SHP77 (cell line): ENCODE results near the gene SUCO.

Experiments used
- DNase-seq, 2 experiments: peaks; one replicate each; lab custom pipeline; 2025; lab: John Stamatoyannopoulos, UW

SUCO gene

DNA sequence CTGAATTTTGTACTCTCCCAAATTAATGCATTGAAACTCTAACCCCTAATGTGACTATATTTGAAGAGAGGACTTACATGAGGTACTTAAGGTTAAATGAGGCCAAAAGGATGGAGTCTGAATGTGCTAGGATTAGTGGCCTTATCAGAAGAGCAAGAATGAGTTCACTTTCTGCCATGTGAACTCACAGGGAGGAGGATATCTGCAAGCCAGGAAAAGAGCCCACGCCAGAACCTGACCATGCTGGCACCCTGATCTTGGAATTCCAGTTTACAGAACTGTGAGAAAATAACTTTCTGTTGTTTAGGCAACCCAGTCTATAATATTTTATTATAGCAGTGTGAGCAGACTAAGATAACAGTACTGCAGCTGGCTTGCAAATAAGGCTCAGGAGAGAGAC lies 113.7 kb downstream of the SUCO start:
- no peak for DNase-seq

DNA sequence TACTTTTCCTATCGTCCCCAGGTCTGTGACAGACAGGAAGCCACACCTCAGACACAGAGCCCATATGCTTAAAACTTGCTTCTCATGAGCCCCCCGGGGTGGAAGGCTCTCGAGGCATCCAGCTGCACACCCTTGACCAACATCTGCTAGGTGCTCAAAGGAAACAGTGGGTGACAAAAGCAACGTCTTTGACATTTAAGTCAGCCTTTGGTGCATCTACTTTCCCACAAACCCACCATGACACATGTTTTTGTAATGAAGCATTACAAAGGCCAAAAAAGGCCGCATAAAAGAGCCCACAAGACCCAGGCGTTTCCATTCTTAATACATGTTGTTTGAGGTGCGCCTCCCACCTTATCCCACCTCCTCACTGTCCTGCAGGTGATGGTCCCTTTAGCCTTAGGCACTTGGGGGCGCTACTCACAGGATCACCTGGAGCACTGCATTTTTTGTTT lies 114.2 kb downstream of the SUCO start:
- DNase-seq, result no peak

DNA sequence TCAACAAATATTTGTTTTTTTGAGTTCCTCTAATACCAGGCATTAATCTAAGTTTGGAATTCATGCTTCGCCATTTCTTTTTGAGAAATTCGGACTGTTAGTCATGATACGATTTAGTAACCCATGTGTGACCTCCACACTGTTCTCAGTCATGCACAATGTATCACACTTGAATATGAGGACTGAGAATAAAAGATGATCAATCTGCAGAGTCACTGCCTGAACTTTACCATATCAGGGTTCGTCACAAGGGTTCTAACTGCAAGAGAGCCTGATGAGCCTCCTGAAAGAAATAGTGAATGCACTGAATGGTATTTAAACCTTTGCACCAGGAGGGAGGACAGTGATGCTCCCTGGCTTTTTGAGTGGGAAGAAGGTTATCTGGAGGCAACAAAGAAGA lies 115.0 kb downstream of the SUCO start:
- no peak for DNase-seq

DNA sequence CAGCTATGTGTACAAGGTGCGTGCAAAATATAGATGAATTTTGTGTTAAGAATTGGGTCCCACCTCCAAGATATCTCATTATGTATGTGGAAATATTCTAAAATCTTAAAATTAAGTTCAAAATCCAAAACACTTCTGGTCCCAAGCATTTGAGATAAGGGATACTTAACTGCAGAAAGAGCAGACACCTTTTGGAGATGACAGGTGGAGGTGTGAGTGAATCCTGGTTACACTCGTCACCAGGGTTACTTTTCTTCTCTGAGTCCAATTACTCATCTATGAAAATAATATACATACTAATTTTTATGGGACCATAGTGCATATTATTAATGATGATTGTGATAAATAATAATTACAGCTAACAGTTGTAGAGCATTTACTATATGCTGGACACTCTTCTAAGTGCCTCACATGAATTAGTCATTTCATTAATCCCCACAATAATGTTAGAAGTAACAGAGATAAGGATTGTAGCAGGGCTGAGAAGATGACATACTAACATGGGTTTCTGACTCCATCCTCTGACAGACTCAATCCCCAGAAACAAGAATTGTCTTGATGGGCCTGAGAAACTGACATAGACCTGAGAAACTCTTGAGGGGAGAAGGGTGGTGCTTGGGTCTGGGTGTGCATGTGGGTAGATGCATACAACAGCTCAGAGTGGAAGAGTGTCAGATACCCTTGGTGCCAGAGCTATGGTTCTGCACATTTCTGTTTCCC lies 117.7 kb downstream of the SUCO start:
- DNase-seq, result no peak

DNA sequence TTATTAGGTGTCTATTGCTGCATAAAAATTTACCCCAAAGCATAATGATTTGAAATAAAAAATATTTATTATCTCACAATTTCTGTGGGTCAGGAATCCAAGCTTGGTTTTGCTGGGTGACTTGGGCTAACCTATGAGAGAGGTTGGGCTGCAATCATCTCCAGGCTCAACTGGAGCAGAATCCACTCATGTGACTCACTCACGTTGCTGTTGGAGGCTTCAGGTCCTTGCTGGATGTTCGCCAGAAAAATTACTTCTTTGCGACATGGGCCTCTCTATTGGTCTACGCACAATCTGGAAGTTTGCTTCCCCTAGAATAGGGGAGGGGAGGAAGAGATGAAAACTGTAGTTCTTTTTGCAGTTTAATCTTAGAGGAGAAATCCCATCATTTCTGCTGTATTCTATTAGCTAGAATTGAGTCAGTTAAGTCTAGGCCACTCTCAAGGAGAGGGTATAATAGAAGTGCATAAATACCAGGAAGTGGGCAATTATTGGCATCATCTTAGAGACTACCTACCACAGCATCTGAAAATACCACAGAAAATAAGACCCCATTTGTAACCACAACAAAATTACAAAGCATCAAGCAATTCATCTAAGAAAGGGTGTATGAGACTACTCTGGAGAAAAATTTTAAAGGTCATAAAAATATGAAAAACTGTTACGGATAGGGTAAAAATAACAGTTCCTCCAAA lies 120.2 kb downstream of the SUCO start:
- no peak for DNase-seq

DNA sequence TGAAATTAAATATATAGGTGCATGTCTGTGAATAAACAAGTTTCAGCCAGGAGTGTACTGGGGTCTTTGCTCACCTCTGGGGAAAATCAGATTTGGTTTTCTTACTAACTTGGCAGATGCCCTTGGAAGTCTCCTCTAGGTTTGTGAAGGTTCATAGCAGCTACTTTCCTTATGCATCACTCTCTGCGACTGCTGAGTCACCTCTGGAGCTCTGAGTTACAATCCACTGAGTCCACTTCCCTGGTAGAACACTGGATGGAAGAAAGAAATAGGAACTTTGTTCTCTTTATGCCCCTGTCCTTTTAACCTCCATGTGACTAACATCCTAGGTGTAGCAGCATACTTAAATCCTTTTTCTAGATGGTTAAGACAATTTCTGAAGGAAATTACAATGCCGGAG lies 121.6 kb downstream of the SUCO start:
- no peak for DNase-seq

DNA sequence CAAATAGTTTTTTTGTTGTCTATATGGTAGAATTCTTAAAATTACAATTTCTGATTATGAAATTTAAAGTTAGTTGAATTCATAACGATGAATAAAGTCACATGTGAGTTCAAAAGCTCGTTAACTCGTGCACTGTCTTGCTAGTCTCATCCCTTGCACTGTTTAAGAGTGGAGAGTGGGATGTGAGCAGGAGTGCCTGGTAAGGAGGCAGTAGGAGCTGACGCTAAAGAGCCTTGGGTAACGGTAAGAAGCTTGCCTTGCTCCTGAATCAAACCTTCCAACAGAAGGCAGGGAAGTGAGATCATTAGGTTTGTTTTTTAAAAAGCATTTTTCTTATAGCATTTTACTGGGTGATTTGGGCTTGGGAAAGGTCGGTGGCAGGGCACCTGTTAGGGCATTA lies 123.6 kb downstream of the SUCO start:
- no peak for DNase-seq

DNA sequence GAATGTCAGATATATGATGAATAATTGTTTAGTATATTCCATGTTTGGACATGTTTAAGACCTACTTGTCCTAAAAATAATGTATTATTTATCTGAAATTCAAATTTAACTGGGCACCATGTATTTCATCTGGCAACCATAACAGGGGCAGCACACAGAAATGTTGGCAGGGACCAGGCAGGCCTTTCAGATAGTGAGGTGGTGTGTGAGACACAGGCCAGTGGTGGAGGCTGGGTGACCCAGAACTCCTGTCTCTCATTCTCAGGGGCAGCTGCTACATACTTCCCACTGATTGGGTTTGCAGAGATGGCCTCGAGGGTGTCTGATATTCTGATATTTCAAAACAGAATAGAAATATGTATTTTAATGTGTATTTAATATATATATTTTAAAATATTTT lies 124.6 kb downstream of the SUCO start:
- no peak for DNase-seq

DNA sequence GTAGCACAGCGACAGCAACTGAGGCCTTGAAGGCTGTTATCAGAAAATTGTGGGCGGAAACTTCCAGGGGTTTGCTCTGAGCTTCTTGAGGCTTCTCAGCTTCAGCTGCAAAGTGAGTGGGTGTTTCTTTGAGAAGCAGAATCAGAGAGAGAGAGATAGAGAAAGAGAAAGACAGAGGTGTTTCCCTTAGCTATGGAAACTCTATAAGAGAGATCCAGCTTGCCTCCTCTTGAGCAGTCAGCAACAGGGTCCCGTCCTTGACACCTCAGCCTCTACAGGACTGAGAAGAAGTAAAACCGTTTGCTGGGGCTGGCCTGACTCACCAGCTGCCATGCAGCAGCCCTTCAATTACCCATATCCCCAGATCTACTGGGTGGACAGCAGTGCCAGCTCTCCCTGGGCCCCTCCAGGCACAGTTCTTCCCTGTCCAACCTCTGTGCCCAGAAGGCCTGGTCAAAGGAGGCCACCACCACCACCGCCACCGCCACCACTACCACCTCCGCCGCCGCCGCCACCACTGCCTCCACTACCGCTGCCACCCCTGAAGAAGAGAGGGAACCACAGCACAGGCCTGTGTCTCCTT lies 126.0 kb downstream of the SUCO start, which contains the start of gene FASLG:
FASLG (plus strand) TSS at position 233 of the 583 bp plus-strand sequence; CDS start at position 332, 99 bp downstream.
- no peak for DNase-seq

DNA sequence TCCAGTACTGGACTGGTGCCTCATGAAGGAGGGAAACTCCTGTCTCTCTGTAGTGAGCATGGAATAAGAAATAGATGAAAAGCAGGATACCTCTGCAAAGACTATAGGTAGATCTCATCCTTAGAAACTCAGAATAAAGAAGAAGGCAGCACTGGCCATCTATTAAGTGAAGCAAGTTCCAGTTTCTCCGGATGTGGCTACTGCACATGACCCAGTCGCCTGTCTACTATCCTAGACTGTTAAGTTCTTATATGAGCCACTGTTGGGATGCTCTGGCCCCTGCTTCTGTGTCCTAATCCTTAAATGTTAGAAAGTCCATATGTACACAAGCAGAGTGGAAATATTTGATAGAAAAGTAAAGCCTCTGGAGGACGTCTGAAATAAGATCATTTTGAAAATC lies 128.2 kb downstream of the SUCO start:
- DNase-seq, result no peak
